ENCODE data around the gene ARPC2. TPM values are rescaled to one million over a fixed set of nuclear protein-coding genes. Genes with fewer than 3 reads are reported as not detected.
A peak's percentile ranks its signal among the peaks of the same experiment; 100 is the strongest.

Gene ARPC2
- total RNA-seq, 2 donors from 2014 or later = 112 to 177 TPM

- H3K4me1 ChIP-seq = peaks cover 0 to 34% of the 10 kb centered on the region in 2 donors
- no peak overlapping the region for H3K4me3 ChIP-seq
- H3K36me3 ChIP-seq = peaks cover 88% of the 10 kb centered on the region
- H3K9me3 ChIP-seq = no peaks in the 10 kb centered on the region
- DNase-seq (ENCODE audit: low spot score) = no peak
- no peaks in the 10 kb centered on the region for H3K27me3 ChIP-seq
- H3K27ac ChIP-seq = no peak overlapping the region
- TF ChIP-seq CTCF (IDR thresholded peaks at IDR 0.05) = no peak
These were observed 61.8 kb downstream of the ARPC2 start for GRCh38 chr2:218278531-218279360.

- DNase-seq (ENCODE audit: low spot score) = no peak
- Histone ChIP-seq H3K27me3 (no peaks in the 10 kb centered on the region), H3K4me1 (peaks cover 0 to 48% of the 10 kb centered on the region in 2 donors), H3K4me3 (no peak overlapping the region), H3K27ac (no peak overlapping the region), H3K36me3 (peaks cover 72% of the 10 kb centered on the region), H3K9me3 (no peaks in the 10 kb centered on the region)
- no peak for TF ChIP-seq CTCF (IDR thresholded peaks at IDR 0.05)
These were observed 63.4 kb downstream of the ARPC2 start for GRCh38 chr2:218280260-218280870.

- no peak overlapping the region for H3K4me3 ChIP-seq
- no peaks in the 10 kb centered on the region for H3K9me3 ChIP-seq
- peaks cover 61% of the 10 kb centered on the region for H3K36me3 ChIP-seq
- peak overlapping the region; percentile 96 to 100 for H3K27ac ChIP-seq
- no peaks in the 10 kb centered on the region for H3K27me3 ChIP-seq
- peaks cover 0 to 59% of the 10 kb centered on the region in 2 donors for H3K4me1 ChIP-seq
- no peak for DNase-seq (ENCODE audit: low spot score)
- TF ChIP-seq CTCF (IDR thresholded peaks at IDR 0.05) = no peak
These were observed 64.5 kb downstream of the ARPC2 start for GRCh38 chr2:218281449-218281848.

- Histone ChIP-seq H3K4me3 (no peak overlapping the region), H3K27me3 (no peaks in the 10 kb centered on the region), H3K9me3 (no peaks in the 10 kb centered on the region), H3K4me1 (peaks cover 0 to 68% of the 10 kb centered on the region in 2 donors), H3K27ac (peak overlapping the region; percentile 96 to 100), H3K36me3 (peaks cover 52% of the 10 kb centered on the region)
- DNase-seq (ENCODE audit: low spot score) = no peak
- no peak for TF ChIP-seq CTCF (IDR thresholded peaks at IDR 0.05)
These were observed 65.4 kb downstream of the ARPC2 start for GRCh38 chr2:218282173-218282991.

- Histone ChIP-seq H3K27ac (peak overlapping the region; percentile 96 to 100), H3K4me1 (peaks cover 0 to 81% of the 10 kb centered on the region in 2 donors), H3K4me3 (no peak overlapping the region), H3K36me3 (peaks cover 33% of the 10 kb centered on the region), H3K9me3 (no peaks in the 10 kb centered on the region), H3K27me3 (no peaks in the 10 kb centered on the region)
- DNase-seq (ENCODE audit: low spot score) = no peak
- no peak for TF ChIP-seq CTCF (IDR thresholded peaks at IDR 0.05)
These were observed 67.3 kb downstream of the ARPC2 start for GRCh38 chr2:218284106-218284811.

Data from right atrium auricular region (tissue), 2 donors.